ENCODE measurements around the gene PIK3C2G.

Gene PIK3C2G

DNA sequence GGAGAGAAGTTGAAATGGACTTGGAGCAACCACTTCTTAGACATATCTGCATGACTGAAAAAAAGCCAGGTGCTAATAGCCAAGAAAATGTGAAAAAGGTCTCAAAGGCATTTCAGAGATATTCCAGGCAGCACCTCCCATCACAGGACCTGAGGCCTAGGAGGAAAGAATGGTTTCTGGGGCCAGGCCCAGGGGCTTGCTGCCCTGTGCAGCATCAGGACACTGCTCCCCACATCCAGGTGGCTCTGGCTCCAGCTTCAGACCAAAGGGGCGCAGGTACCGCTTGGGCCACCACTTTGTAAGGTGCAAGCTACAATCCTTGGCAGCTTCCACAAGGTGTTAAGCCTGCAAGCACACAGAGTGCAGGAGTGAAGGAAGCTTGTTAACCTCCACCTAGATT lies 114.3 kb downstream of the PIK3C2G start:
- Histone ChIP-seq H3K27me3 (ENCODE audit: insufficient read depth, poor library complexity, severe bottlenecking) (no peaks in the 10 kb centered on the region), H3K27ac (replicated peaks) (no peak overlapping the region), H3K4me3 (replicated peaks; ENCODE audit: insufficient read depth, low read length) (no peak overlapping the region)
- TF ChIP-seq SPI1 (IDR thresholded peaks at IDR 0.05; ENCODE audit: borderline replicate concordance, low read depth) (no peak), CTCF (IDR thresholded peaks at IDR 0.05; ENCODE audit: insufficient read depth, low read length) (no peak), GABPA (IDR thresholded peaks at IDR 0.05; ENCODE audit: low read depth) (no peak), POLR2AphosphoS5 (IDR thresholded peaks at IDR 0.05; ENCODE audit: low read depth) (no peak)
- TF ChIP-seq, protein P1, sequence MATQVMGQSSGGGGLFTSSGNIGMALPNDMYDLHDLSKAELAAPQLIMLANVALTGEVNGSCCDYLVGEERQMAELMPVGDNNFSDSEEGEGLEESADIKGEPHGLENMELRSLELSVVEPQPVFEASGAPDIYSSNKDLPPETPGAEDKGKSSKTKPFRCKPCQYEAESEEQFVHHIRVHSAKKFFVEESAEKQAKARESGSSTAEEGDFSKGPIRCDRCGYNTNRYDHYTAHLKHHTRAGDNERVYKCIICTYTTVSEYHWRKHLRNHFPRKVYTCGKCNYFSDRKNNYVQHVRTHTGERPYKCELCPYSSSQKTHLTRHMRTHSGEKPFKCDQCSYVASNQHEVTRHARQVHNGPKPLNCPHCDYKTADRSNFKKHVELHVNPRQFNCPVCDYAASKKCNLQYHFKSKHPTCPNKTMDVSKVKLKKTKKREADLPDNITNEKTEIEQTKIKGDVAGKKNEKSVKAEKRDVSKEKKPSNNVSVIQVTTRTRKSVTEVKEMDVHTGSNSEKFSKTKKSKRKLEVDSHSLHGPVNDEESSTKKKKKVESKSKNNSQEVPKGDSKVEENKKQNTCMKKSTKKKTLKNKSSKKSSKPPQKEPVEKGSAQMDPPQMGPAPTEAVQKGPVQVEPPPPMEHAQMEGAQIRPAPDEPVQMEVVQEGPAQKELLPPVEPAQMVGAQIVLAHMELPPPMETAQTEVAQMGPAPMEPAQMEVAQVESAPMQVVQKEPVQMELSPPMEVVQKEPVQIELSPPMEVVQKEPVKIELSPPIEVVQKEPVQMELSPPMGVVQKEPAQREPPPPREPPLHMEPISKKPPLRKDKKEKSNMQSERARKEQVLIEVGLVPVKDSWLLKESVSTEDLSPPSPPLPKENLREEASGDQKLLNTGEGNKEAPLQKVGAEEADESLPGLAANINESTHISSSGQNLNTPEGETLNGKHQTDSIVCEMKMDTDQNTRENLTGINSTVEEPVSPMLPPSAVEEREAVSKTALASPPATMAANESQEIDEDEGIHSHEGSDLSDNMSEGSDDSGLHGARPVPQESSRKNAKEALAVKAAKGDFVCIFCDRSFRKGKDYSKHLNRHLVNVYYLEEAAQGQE (IDR thresholded peaks at IDR 0.05; ENCODE audit: insufficient replicate concordance, low read depth): no peak
- DNase-seq (ENCODE audit: low read depth in 1 of 2, low spot score in 1 of 2): no peak

- no peak for TF ChIP-seq CTCF (IDR thresholded peaks at IDR 0.05; ENCODE audit: insufficient read depth, low read length)
- TF ChIP-seq SPI1 (IDR thresholded peaks at IDR 0.05; ENCODE audit: borderline replicate concordance, low read depth): no peak
- no peak for TF ChIP-seq POLR2AphosphoS5 (IDR thresholded peaks at IDR 0.05; ENCODE audit: low read depth)
These were observed 121.0 kb downstream of the PIK3C2G start for GRCh38 chr12:18382236-18382885.

GRCh38 chr12:18383203-18383602 lies 121.9 kb downstream of the PIK3C2G start:
- no peak overlapping the region for H3K4me3 ChIP-seq (replicated peaks; ENCODE audit: insufficient read depth, low read length)
- H3K27ac ChIP-seq (replicated peaks): no peak overlapping the region
- no peak for DNase-seq (ENCODE audit: low read depth in 1 of 2, low spot score in 1 of 2)
- no peaks in the 10 kb centered on the region for H3K27me3 ChIP-seq (ENCODE audit: insufficient read depth, poor library complexity, severe bottlenecking)
- TF ChIP-seq, protein P1 (IDR thresholded peaks at IDR 0.05; ENCODE audit: insufficient replicate concordance, low read depth): no peak
- TF ChIP-seq POLR2AphosphoS5 (IDR thresholded peaks at IDR 0.05; ENCODE audit: low read depth) (no peak), CTCF (IDR thresholded peaks at IDR 0.05; ENCODE audit: insufficient read depth, low read length) (no peak), GABPA (IDR thresholded peaks at IDR 0.05; ENCODE audit: low read depth) (no peak), SPI1 (IDR thresholded peaks at IDR 0.05; ENCODE audit: borderline replicate concordance, low read depth) (no peak)

More at GRCh38 chr12:18382236-18382885, 121.0 kb downstream of the PIK3C2G start:
- H3K4me3 ChIP-seq (replicated peaks; ENCODE audit: insufficient read depth, low read length): no peak overlapping the region
- no peak for DNase-seq (ENCODE audit: low read depth in 1 of 2, low spot score in 1 of 2)
- no peaks in the 10 kb centered on the region for H3K27me3 ChIP-seq (ENCODE audit: insufficient read depth, poor library complexity, severe bottlenecking)
- no peak overlapping the region for H3K27ac ChIP-seq (replicated peaks)

DNA sequence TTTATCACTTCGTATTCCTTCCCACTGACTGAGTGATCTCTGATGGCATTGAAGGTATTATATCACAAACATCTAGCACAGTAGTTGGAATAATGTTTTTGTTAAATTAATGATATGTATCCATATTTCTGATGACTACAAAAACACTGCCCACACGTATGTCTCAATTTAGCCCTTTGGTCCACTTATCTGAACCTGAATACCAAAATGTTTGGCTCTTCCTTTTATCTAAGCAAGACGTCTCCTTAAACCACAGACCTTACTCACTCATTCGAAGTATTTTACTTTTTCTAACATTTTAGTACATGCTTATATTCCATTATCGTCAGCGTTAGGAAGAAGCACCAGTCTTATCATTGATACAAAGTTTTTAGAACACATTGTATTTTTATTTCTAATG lies 126.4 kb downstream of the PIK3C2G start:
- Histone ChIP-seq H3K4me3 (replicated peaks; ENCODE audit: insufficient read depth, low read length) (no peak overlapping the region), H3K27ac (replicated peaks) (no peak overlapping the region), H3K27me3 (ENCODE audit: insufficient read depth, poor library complexity, severe bottlenecking) (no peaks in the 10 kb centered on the region)
- TF ChIP-seq, protein P1 (IDR thresholded peaks at IDR 0.05; ENCODE audit: insufficient replicate concordance, low read depth): no peak
- no peak for TF ChIP-seq POLR2AphosphoS5 (IDR thresholded peaks at IDR 0.05; ENCODE audit: low read depth)
- no peak for TF ChIP-seq CTCF (IDR thresholded peaks at IDR 0.05; ENCODE audit: insufficient read depth, low read length)
- no peak for TF ChIP-seq SPI1 (IDR thresholded peaks at IDR 0.05; ENCODE audit: borderline replicate concordance, low read depth)
- TF ChIP-seq GABPA (IDR thresholded peaks at IDR 0.05; ENCODE audit: low read depth): no peak
- DNase-seq (ENCODE audit: low read depth in 1 of 2, low spot score in 1 of 2): no peak

All from HL-60 (cell line).